OCI-LY1 (cell line): Measurements from ENCODE around the gene CENPS.

Experiments used
- EZH2 ChIP-seq: fragments of 200-600 bp; sonication (generic), shearing (Covaris generic); IDR thresholded peaks from 2 replicates; pipeline ENCODE4 v1.8.0; 2017; ENCODE audit warnings: borderline replicate concordance, mixed run types, mild to moderate bottlenecking, antibody characterized with exemption, low read length, moderate library complexity, mixed read lengths
- TF ChIP-seq, protein P1 (sequence below): fragments of 200-600 bp; sonication (generic), shearing (Covaris generic); IDR thresholded peaks from 2 replicates; pipeline ENCODE4 v1.5.1; 2017; ENCODE audit warnings: mild to moderate bottlenecking, antibody characterized with exemption, low read length, moderate library complexity, mixed read lengths

DNA sequence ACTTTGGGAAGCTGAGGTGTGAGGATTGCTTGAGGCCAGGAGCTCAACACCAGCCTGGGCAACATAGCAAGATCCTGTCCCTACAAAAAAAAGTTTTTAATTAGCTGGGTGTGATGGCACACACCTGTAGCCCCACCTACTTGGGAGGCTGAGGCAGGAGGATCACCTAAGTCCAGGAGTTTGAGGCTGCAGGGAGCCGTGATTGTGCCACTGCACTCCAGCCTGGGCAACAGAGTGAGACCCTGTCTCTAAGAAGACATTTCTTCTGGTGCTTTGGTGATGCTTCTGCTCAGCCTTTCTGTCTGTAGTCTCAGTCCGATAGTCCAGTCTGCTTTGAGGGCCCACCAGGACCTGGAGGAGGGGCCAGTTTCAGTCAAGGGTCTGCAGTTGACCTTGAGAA, 23.0 kb upstream of the CENPS start:
- TF ChIP-seq, protein P1, sequence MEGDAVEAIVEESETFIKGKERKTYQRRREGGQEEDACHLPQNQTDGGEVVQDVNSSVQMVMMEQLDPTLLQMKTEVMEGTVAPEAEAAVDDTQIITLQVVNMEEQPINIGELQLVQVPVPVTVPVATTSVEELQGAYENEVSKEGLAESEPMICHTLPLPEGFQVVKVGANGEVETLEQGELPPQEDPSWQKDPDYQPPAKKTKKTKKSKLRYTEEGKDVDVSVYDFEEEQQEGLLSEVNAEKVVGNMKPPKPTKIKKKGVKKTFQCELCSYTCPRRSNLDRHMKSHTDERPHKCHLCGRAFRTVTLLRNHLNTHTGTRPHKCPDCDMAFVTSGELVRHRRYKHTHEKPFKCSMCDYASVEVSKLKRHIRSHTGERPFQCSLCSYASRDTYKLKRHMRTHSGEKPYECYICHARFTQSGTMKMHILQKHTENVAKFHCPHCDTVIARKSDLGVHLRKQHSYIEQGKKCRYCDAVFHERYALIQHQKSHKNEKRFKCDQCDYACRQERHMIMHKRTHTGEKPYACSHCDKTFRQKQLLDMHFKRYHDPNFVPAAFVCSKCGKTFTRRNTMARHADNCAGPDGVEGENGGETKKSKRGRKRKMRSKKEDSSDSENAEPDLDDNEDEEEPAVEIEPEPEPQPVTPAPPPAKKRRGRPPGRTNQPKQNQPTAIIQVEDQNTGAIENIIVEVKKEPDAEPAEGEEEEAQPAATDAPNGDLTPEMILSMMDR, result no peak
- no peak for TF ChIP-seq EZH2
